GM12801 (cell line): ENCODE results near the gene ZNF23.

Experiments used
- TF ChIP-seq, protein P1 (sequence below): IDR thresholded peaks from one replicate; pipeline ENCODE4 v1.5.1; 2011; ENCODE audit warnings: control low read depth; ENCODE audit not compliant: insufficient read length; ENCODE audit errors: extremely low read depth

The ZNF23 gene

DNA sequence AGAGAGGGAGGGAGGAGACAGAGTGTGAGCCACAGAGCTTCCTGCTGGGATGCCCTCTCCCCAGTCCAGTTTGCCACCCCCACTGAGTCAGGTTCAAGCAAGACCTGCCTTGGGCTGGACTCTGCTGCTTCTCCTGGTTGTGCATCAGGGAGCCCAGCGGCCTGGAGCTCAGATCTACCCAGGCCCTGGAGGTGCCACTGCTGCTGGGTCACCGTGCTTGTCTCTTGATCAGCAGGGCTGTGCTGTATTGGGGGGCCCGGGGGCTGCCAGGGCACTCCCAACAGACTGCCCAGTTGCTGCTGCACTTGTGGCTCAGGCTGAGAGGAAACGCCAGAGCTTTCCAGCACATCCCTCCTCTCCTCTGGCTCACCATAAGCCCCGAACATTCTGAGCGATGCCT lies 29.1 kb downstream of the ZNF23 start:
- TF ChIP-seq, protein P1, sequence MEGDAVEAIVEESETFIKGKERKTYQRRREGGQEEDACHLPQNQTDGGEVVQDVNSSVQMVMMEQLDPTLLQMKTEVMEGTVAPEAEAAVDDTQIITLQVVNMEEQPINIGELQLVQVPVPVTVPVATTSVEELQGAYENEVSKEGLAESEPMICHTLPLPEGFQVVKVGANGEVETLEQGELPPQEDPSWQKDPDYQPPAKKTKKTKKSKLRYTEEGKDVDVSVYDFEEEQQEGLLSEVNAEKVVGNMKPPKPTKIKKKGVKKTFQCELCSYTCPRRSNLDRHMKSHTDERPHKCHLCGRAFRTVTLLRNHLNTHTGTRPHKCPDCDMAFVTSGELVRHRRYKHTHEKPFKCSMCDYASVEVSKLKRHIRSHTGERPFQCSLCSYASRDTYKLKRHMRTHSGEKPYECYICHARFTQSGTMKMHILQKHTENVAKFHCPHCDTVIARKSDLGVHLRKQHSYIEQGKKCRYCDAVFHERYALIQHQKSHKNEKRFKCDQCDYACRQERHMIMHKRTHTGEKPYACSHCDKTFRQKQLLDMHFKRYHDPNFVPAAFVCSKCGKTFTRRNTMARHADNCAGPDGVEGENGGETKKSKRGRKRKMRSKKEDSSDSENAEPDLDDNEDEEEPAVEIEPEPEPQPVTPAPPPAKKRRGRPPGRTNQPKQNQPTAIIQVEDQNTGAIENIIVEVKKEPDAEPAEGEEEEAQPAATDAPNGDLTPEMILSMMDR: no peak

DNA sequence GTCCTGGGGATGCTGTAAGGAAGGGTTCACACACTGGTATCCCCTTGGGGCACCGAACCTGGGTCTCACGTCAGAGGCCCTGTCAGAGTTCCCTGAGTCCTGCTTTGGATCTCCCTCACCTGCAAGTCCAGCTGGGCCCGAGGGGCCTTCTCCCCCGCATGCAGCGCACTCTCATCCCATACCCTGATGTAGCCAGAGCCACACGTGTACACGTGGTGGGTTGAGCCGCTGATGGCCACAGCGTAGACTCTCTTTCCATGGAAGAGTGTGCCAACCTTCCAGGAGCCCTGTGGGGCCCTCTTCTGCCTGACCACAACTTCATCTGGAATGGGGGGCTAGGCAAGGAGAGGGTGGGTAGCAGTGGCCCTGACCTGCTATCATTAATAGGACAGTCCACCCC lies 30.1 kb downstream of the ZNF23 start:
- TF ChIP-seq, protein P1: no peak

DNA sequence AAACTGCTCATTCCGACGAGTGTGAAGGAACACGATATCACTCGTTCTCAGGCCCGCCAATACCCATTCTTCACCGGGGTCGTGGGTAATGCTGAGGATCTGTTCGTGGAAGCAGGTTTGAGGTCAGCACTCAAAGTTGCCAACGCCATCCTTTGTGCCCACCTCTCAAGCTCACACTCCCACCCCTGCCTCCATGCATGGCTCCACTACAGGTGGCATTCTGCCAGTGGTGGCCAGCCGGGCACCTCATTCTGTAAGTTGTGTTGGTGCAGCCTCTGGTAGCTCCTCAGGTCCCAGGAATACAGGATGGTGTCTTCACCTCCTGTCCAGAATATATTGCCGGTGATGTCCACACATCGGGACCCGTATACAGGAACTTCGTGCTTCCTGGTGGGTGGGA lies 30.9 kb downstream of the ZNF23 start:
- TF ChIP-seq, protein P1: no peak

DNA sequence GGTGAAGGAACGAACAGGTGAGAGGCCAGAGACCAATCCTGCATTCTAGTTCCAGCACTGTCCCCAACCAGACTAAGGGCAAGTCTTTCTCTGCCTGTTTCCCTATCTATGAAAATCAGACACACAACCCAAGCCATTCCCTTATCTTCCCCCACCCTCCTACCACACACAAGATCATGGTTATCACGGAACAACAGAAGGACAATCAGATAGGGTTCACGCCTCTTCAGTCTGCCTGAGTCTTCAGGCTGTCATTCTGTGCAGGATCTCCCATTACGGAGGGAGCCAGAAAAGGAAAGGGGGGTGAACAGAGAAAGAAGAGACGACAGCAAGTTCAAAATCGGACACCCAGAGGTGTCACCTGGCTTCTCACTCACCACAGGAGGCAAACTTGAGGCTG lies 31.3 kb downstream of the ZNF23 start:
- TF ChIP-seq, protein P1: no peak

DNA sequence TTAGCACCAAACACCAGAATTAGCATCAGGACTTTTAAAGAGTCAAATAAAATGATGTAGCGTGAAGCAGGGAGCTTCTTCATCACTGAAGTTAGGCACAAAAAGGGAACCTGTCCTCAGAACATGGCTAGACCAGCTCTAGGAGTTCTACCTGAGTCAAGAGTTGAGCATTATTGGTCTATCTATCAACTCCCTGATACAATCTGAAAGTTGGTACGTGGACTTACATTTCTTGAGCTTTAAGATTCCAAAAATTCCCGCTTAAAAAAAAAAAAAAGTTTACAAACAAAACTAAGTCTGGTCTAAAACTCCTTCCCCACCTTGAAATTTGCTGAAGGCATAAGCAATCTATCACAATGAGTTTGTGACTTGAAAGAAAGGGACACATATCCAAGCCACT lies 32.5 kb downstream of the ZNF23 start:
- TF ChIP-seq, protein P1: no peak

DNA sequence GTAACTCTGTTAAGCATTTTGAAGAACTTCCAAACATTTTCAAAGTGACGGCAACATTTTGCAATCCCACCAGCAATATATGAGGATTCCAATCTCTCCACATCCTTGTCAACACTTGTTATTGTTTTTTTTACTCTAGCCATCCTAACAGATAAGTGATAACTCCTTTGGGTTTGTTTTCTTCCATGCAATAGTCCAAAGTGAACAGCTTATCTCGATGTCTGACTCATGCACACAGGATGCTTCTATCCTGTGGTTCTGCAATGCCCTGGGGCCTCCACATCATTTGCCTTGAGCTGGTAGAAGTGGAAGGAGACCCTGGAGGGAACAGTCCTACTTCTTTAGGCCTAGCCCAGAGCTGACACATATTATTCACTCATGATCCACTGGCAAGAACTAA lies 33.2 kb downstream of the ZNF23 start:
- TF ChIP-seq, protein P1: no peak

DNA sequence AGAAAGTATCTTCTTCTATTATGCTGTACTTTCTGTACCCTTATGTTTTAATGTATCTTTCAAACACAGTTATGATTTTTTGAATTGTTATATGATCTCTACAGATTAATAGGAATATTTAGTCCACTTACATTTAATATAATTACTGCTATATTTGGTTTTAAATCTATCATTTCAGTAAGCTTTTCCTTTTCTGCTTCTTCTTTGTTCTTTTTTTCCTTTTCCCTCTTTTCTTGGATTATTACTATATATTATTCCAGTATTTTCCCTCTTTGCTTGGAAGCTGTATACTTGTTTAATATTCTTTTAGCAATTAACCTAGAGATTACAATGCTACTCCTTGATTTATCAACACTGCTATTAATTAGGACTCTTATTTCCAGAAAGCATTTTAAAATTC lies 33.7 kb downstream of the ZNF23 start:
- TF ChIP-seq, protein P1: no peak
